Kidney epithelial cell (primary cell): ENCODE measurements around the gene ST3GAL3. TPM values are rescaled to one million over a fixed set of nuclear protein-coding genes. Genes with fewer than 3 reads are reported as not detected.

Source experiments
- DNase-seq: peaks from one replicate; pipeline ENCODE4 v3.0.0-alpha.2; 2010; ENCODE audit warnings: low read depth
- H3K27me3 ChIP-seq: 2 replicates; pipeline ENCODE4 v1.6.0; 2011; ENCODE audit warnings: low read length; ENCODE audit not compliant: control insufficient read depth, insufficient read depth
- H3K36me3 ChIP-seq: 2 replicates; pipeline ENCODE4 v1.5.1; 2011; ENCODE audit warnings: low read length; ENCODE audit not compliant: control insufficient read depth, insufficient read depth
- H3K4me3 ChIP-seq: 2 replicates; pipeline ENCODE4 v1.5.1; 2011; ENCODE audit warnings: low read depth, mild to moderate bottlenecking, control low read depth, low read length
- total RNA-seq: library from RNA; depleted of rRNA; stranded (reverse); fragments of >200 nt; gene quantifications from 2 replicates; pipeline ENCODE4 v1.2.3, GENCODE V29; 2015
- TF ChIP-seq, protein P1 (sequence below): IDR thresholded peaks from 2 replicates; pipeline ENCODE4 v1.5.1; 2011; ENCODE audit warnings: mild to moderate bottlenecking, moderate library complexity, low read length, control low read depth, inconsistent platforms; ENCODE audit not compliant: insufficient read depth, poor library complexity, severe bottlenecking

The ST3GAL3 gene
- total RNA-seq, 1 donor from 2014 or later = 15.0 TPM

DNA sequence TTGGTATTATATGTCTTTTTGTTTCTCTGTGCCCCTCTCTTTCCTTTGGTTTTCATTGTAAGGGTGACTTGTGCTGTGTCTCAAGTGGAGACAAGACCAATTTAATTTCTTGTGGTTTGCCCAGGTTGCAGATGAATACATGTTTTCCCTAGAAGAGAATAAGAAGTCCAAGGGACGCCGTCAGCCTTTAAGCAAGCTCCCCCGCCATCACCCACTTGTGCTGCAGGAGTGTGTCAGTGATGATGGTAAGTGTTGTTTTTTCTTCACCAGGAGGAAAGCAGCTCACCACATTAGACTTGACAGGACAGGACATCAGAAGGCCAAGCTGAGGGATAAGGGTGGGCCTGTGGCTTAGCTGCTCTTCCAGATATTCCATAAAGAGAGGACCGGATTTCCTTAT, 23.8 kb upstream of the ST3GAL3 start:
- Histone ChIP-seq H3K4me3 (no peak overlapping the region), H3K36me3 (peaks cover 5% of the 10 kb centered on the region), H3K27me3 (no peaks in the 10 kb centered on the region)
- TF ChIP-seq, protein P1, sequence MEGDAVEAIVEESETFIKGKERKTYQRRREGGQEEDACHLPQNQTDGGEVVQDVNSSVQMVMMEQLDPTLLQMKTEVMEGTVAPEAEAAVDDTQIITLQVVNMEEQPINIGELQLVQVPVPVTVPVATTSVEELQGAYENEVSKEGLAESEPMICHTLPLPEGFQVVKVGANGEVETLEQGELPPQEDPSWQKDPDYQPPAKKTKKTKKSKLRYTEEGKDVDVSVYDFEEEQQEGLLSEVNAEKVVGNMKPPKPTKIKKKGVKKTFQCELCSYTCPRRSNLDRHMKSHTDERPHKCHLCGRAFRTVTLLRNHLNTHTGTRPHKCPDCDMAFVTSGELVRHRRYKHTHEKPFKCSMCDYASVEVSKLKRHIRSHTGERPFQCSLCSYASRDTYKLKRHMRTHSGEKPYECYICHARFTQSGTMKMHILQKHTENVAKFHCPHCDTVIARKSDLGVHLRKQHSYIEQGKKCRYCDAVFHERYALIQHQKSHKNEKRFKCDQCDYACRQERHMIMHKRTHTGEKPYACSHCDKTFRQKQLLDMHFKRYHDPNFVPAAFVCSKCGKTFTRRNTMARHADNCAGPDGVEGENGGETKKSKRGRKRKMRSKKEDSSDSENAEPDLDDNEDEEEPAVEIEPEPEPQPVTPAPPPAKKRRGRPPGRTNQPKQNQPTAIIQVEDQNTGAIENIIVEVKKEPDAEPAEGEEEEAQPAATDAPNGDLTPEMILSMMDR = no peak
- no peak for DNase-seq

- peaks cover 10% of the 10 kb centered on the region for H3K36me3 ChIP-seq
- H3K4me3 ChIP-seq = no peak overlapping the region
- H3K27me3 ChIP-seq = no peaks in the 10 kb centered on the region
- no peak for DNase-seq
- TF ChIP-seq, protein P1 = no peak
These were observed 20.5 kb upstream of the ST3GAL3 start for GRCh38 chr1:43686801-43687200.

DNA sequence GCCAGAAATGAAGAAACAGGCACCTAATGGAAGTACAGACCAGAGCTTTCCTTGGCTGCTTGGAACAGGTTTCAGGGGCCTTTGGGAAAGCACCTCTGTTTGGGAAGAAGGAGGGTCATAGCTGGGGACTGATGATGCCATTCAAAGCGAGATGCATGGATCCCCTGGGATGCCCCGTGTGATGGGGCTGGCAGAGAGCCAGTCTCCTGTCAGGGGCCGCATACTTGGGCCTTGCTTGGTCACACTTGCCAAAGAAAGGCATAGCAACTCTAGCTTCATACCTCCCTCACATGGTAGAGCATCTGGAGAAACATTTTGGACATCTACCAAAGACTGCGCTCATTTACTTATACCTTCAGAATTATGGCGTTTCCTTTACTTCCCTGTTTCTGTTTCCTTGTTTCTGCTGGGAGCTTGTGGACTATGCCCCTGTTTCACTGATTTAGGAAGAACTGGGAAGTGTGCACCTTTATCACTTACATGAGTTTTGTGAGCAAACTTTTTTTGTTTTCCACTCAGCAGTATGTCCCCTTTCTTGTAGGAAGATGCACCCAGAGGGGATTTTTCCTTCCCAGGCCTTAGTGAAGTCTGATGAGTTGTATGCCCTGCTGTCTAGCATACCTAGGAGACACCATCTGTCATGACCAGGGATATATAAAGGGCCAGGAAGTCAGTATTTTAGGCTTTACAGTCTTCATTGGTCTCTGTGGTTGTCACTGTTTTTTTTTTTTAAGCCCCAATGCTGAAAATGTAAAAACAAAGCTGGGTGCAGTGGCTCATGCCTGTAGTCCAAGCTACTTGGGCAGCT, 19.8 kb upstream of the ST3GAL3 start:
- TF ChIP-seq, protein P1 = no peak
- H3K27me3 ChIP-seq = no peaks in the 10 kb centered on the region
- H3K4me3 ChIP-seq = no peak overlapping the region
- no peak for DNase-seq
- peaks cover 9% of the 10 kb centered on the region for H3K36me3 ChIP-seq

DNA sequence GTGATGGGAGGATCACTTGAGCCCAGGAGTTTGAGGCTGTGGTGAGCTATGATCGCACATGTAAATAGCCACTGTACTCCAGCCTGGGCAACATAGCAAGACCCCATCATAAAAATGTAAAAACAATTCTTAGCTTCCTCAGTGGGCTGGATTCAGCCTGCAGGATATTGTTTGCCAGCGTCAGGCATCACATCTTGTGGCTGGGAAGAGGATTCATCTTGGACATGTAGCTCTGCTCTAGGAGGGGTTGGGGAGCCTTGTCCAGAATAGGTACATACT, 19.3 kb upstream of the ST3GAL3 start:
- H3K27me3 ChIP-seq = no peaks in the 10 kb centered on the region
- peaks cover 8% of the 10 kb centered on the region for H3K36me3 ChIP-seq
- no peak overlapping the region for H3K4me3 ChIP-seq
- no peak for DNase-seq
- TF ChIP-seq, protein P1 = no peak

DNA sequence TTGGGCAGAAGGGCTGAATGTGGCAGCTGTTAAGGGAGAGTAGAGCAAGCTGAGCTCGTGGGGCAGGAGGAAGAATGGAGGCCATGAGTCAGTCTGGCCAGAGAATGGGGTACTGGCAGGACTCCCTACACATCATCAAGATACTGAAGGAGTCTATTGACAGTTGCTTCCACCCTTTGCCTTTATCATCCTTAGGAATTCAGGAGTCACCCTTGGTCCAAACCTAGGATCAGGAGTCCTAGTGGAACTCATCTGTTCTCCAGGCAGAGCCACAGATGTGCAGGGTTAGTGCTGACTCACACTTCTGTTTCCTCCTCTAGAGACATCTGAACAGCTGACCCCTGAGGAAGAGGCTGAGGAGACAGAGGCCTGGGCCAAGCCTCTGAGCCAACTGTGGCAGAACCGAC, 18.7 kb upstream of the ST3GAL3 start:
- TF ChIP-seq, protein P1 = no peak
- Histone ChIP-seq H3K27me3 (no peaks in the 10 kb centered on the region), H3K36me3 (peaks cover 8% of the 10 kb centered on the region), H3K4me3 (no peak overlapping the region)
- DNase-seq = no peak

GRCh38 chr1:43689289-43689688, 18.0 kb upstream of the ST3GAL3 start:
- TF ChIP-seq, protein P1 = no peak
- Histone ChIP-seq H3K4me3 (no peak overlapping the region), H3K27me3 (no peaks in the 10 kb centered on the region), H3K36me3 (peaks cover 8% of the 10 kb centered on the region)
- no peak for DNase-seq
